ENCODE data around the gene CD320. TPM values are rescaled to one million over a fixed set of nuclear protein-coding genes. Genes with fewer than 3 reads are reported as not detected.

Gene CD320
- total and polyA plus RNA-seq, 11 donors, result 17.7 to 74.8 (median 35.8) TPM

DNA sequence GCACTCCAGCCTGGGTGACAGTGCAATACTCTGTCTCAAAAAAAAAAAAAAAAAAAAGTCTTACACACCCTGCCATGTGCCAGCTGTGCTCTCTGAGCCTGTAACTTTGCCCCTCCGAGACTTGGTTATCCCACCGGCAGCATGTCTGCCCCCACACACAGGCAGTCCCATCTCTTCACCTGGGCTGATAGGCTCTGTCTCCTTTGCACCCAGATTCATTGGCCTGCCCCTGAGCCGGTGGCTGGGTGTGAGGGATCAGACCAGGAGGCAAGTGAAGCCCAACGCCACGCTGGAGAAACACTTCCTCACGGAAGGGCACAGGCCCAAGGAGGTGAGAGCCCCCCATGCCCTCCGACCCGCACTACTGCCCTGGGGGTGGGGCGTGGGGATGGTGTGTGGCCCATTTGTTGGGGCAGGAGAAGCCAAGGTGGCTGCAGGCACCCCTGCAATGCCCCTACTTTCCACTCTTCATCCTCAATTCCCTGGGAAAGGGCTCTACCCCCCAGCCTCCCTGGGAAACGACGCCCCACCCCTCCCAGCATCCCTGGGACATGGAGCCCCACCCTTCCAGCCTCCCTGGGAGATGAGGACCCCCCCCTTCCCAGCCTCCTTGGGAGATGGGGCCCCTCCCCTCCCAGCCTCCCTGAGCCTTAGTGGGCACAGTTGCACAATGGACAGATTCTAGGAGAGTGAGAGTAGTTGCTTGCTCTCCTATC is 53.7 kb downstream of the CD320 start:
- Histone ChIP-seq H3K36me3 (peaks cover 0 to 43% (median 22%) of the 10 kb centered on the region in 9 donors), H3K4me1 (peaks cover 0 to 18% (median 5%) of the 10 kb centered on the region in 12 donors), H3K27me3 (no peaks in the 10 kb centered on the region), H3K4me3 (no peak overlapping the region), H3K9me3 (no peaks in the 10 kb centered on the region), H3K27ac (no peak overlapping the region)
- no peak for ATAC-seq
- no peak for DNase-seq
- intact Hi-C loops (cut with DNase I), result loop anchor here (5.0 to 10.0 kb wide), 8 partner anchors 250 to 602 kb away; partner anchors contain the start of genes ELAVL1 (in 6 of the 10) and TIMM44 (in 1 of the 10)
- TF ChIP-seq, protein P1, sequence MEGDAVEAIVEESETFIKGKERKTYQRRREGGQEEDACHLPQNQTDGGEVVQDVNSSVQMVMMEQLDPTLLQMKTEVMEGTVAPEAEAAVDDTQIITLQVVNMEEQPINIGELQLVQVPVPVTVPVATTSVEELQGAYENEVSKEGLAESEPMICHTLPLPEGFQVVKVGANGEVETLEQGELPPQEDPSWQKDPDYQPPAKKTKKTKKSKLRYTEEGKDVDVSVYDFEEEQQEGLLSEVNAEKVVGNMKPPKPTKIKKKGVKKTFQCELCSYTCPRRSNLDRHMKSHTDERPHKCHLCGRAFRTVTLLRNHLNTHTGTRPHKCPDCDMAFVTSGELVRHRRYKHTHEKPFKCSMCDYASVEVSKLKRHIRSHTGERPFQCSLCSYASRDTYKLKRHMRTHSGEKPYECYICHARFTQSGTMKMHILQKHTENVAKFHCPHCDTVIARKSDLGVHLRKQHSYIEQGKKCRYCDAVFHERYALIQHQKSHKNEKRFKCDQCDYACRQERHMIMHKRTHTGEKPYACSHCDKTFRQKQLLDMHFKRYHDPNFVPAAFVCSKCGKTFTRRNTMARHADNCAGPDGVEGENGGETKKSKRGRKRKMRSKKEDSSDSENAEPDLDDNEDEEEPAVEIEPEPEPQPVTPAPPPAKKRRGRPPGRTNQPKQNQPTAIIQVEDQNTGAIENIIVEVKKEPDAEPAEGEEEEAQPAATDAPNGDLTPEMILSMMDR (IDR thresholded peaks at IDR 0.05), result no peak
- TF ChIP-seq POLR2A (IDR thresholded peaks at IDR 0.05), result no peak
- 84 to 89% (median 87%) methylated on average over 9 to 11 of the region's 11 CpGs for WGBS, 4 donors

GRCh38 chr19:8253678-8254077 is 54.5 kb downstream of the CD320 start:
- no peaks in the 10 kb centered on the region for H3K27me3 ChIP-seq
- TF ChIP-seq, protein P1 (IDR thresholded peaks at IDR 0.05), result no peak
- TF ChIP-seq POLR2A (IDR thresholded peaks at IDR 0.05), result no peak
- no peak for ATAC-seq
- no peaks in the 10 kb centered on the region for H3K9me3 ChIP-seq
- WGBS, 4 donors, result 73 to 86% (median 83%) methylated on average over 11 to 12 of the region's 12 CpGs
- peaks cover 0 to 18% (median 5%) of the 10 kb centered on the region in 12 donors for H3K4me1 ChIP-seq
- no peak for DNase-seq
- intact Hi-C loops (cut with DNase I), result loop anchor here (1.0 to 10.0 kb wide), 10 partner anchors 95 to 601 kb away; partner anchors contain the start of genes ELAVL1 (in 6 of the 10) and TIMM44 (in 1 of the 10)
- H3K4me3 ChIP-seq, result no peak overlapping the region
- no peak overlapping the region for H3K27ac ChIP-seq
- H3K36me3 ChIP-seq, result peaks cover 0 to 37% (median 19%) of the 10 kb centered on the region in 9 donors

DNA sequence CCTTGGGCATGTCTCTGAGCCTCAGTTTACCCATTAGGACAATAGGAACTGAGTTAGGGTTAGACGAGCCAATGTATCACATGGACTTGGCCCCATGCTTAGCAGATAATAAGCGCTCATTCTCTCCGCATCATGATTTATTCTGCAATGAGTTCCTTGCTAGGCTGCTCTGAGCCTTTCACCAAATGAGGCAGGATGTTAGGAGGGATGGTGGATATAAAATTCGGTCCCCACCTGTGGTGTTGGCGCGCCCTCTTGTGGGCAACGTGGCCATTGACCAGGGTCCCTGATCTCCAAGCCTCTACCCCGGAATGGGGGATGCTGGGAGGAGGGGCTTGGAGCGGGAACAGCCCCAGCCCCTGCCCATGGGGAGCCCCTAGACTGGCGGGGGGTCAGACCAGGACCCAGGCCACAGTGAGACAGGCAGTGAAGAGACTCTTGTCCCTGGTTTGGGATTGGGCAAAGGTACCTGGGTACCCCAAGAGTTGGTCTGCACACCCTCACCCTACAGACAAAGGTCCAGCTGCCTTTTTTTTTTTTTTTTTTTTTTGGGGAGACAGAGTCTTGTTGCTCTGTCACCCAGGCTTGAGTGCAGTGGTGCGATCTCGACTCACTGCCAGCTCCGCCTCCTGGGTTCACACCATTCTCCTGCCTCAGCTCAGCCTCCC is 55.1 kb downstream of the CD320 start:
- H3K27ac ChIP-seq, result no peak overlapping the region
- H3K27me3 ChIP-seq, result no peaks in the 10 kb centered on the region
- intact Hi-C loops (cut with DNase I), result loop anchor here (1.0 to 10.0 kb wide), 10 partner anchors 94 to 601 kb away; partner anchors contain the start of genes ELAVL1 (in 6 of the 10) and TIMM44 (in 1 of the 10)
- TF ChIP-seq, protein P1 (IDR thresholded peaks at IDR 0.05), result peak; percentile 90 to 98 (median 94)
- TF ChIP-seq POLR2A (IDR thresholded peaks at IDR 0.05), result no peak
- DNase-seq, result peak; percentile 75 to 92 (median 81)
- no peaks in the 10 kb centered on the region for H3K9me3 ChIP-seq
- ATAC-seq, result peak in 3 of 4 donors; percentile 57 to 60 (median 59)
- H3K4me1 ChIP-seq, result peaks cover 0 to 18% (median 5%) of the 10 kb centered on the region in 12 donors
- 26 to 29% (median 26%) methylated on average over 12 to 13 of the region's 13 CpGs for WGBS, 4 donors
- H3K4me3 ChIP-seq, result no peak overlapping the region
- peaks cover 0 to 32% (median 17%) of the 10 kb centered on the region in 9 donors for H3K36me3 ChIP-seq

Other genes starting within 250 kb of the CD320 start
- gene FBN3, start 158.8 kb downstream of the CD320 start, total RNA-seq, result under 1 TPM in 1 of 9 donors, not detected in 8; 0.32 TPM
- not detected for gene FBN3, start 158.8 kb downstream of the CD320 start, polyA plus RNA-seq
- 10 to 100 TPM; 13.6 to 25.6 (median 20.6) TPM for gene CERS4, start 99.0 kb downstream of the CD320 start, total RNA-seq
- 10 to 100 TPM; 11.1 to 37.7 TPM for gene CERS4, start 99.0 kb downstream of the CD320 start, polyA plus RNA-seq
- gene NDUFA7, start 13.0 kb upstream of the CD320 start, total RNA-seq, result 100 to 1,000 TPM in 4 of 9 donors, 10 to 100 TPM in 5; 74.5 to 179 (median 93.6) TPM
- gene NDUFA7, start 13.0 kb upstream of the CD320 start, polyA plus RNA-seq, result 100 to 1,000 TPM; 168 to 393 TPM
- 1,000 to 10,000 TPM in 6 of 9 donors, 100 to 1,000 TPM in 3; 271 to 1,278 (median 1,186) TPM for gene RPS28, start 13.1 kb upstream of the CD320 start, total RNA-seq
- 100 to 1,000 TPM; 410 to 899 TPM for gene RPS28, start 13.1 kb upstream of the CD320 start, polyA plus RNA-seq
- 10 to 100 TPM; 12.3 to 33.6 (median 15.9) TPM for gene KANK3, start 34.9 kb upstream of the CD320 start, total RNA-seq
- gene KANK3, start 34.9 kb upstream of the CD320 start, polyA plus RNA-seq, result 10 to 100 TPM; 16.9 to 19.4 TPM
- 100 to 1,000 TPM in 1 of 9 donors, 10 to 100 TPM in 4, 1 to 10 TPM in 4; 2.4 to 117 (median 10.8) TPM for gene ANGPTL4, start 55.8 kb upstream of the CD320 start, total RNA-seq
- gene ANGPTL4, start 55.8 kb upstream of the CD320 start, polyA plus RNA-seq, result 10 to 100 TPM in 1 of 2 donors, 1 to 10 TPM in 1; 9.4 to 13.6 TPM
- 100 to 1,000 TPM in 8 of 9 donors, 10 to 100 TPM in 1; 56.4 to 159 (median 141) TPM for gene RAB11B, start 82.0 kb upstream of the CD320 start, total RNA-seq
- 100 to 1,000 TPM; 124 to 126 TPM for gene RAB11B, start 82.0 kb upstream of the CD320 start, polyA plus RNA-seq
- 100 to 1,000 TPM in 4 of 9 donors, 10 to 100 TPM in 5; 67.2 to 308 (median 93.7) TPM for gene MARCHF2, start 104.9 kb upstream of the CD320 start, total RNA-seq
- 10 to 100 TPM; 50.7 to 70.3 TPM for gene MARCHF2, start 104.9 kb upstream of the CD320 start, polyA plus RNA-seq
- 100 to 1,000 TPM in 3 of 9 donors, 10 to 100 TPM in 6; 46.7 to 111 (median 95.3) TPM for gene HNRNPM, start 136.6 kb upstream of the CD320 start, total RNA-seq
- gene HNRNPM, start 136.6 kb upstream of the CD320 start, polyA plus RNA-seq, result 100 to 1,000 TPM in 1 of 2 donors, 10 to 100 TPM in 1; 43.4 to 183 TPM
- 1 to 10 TPM in 2 of 9 donors, under 1 TPM in 6, not detected in 1; 0.23 to 9.9 (median 0.53) TPM for gene PRAM1, start 194.3 kb upstream of the CD320 start, total RNA-seq
- gene PRAM1, start 194.3 kb upstream of the CD320 start, polyA plus RNA-seq, result under 1 TPM; 0.53 to 0.72 TPM
- 10 to 100 TPM in 7 of 9 donors, 1 to 10 TPM in 2; 5.6 to 17.2 (median 13.7) TPM for gene ZNF414, start 205.8 kb upstream of the CD320 start, total RNA-seq
- 10 to 100 TPM; 20.1 to 26.6 TPM for gene ZNF414, start 205.8 kb upstream of the CD320 start, polyA plus RNA-seq